Inflammatory macrophage (primary cell): ENCODE results near the gene SSTR5.

Experiments used
- DNase-seq, 2 donors: peaks; one replicate each; pipeline ENCODE4 v3.0.0-alpha.2; 2020 to 2022

SSTR5 gene

GRCh38 chr16:1040346-1040745 is 32.2 kb upstream of the SSTR5 start:
- DNase-seq = no peak

DNA sequence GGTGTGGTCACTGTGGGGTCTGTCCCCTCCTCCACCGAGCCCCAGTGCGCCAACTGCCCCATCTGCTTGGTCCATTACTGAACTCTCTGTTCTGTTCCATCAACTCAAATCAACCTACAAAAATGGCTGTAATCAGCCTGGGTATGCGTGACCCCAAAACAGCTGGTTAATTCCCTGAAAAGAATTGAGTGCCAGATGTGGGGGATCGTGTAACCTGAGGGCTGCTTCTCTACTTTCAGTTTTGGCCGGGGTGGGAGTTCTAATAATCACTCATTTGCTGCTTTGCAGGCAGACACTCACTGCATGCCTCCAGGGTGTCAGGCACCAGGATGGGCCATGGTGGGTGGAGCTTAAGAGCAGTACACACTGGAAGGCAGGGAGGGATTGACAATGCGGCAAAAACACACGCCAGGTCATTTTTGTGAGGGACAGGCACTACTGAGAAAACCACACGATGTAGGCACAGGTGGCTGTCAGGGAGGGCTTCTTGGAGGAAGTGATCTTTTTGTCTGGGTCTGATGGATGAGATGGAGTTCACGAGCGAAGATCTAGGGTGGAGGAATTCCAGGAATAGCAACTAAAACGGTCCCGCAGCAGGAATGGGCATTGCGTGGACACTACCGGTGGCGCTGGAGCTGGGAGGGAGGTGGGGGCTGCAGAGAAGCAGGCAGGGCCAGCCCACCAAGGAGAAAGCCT is 30.4 kb upstream of the SSTR5 start:
- no peak for DNase-seq

DNA sequence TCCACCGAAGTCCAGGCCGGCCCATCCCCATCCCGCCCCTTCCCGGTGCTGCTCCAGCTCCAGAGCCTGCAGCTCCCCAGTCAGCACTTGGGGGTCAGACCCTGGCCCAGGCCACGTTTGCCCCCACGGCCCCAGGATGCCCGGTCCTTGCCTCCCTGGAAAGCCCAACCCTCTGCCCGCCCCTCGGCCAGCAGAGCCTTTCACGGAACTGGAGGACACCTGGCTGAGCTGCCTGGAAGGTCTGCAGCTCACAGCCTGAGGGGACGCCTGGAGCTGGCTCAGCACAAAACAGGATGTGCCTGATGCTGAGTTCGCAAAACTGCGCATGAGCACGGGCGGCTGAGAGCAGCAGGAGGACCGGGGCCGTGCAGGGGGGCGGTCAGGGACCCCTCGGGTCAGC is 29.7 kb upstream of the SSTR5 start:
- DNase-seq = no peak

DNA sequence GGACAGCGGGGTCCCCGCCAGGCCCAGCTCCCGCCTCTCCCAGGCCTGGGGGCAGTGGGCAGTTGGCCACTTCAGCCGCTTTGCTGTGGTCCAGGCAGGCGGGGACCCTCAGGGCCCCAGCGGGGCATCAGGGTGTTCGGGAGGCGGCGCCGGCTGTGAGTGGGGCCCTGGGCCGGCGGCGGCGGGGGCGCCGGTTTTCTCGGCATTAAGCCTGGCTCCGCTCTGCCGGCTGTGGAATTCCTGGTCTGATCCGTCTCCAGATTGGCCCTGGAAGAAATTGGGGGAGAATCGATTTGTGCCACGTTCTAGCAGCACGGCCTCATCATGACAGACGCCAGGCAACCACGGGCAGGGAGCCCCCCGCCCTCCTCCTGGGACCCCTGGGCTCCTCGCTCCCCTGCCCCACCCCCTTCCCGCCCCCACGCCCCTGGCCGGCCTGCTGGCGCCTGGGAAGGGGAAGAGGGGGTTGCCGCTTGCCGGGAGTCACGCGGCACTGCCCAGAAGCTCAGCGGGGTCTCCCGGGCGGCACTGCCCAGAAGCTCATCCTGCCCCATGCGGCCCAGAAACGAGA is 28.6 kb upstream of the SSTR5 start:
- DNase-seq = no peak

- DNase-seq = no peak
These were observed 27.9 kb upstream of the SSTR5 start for GRCh38 chr16:1044460-1045309.

DNA sequence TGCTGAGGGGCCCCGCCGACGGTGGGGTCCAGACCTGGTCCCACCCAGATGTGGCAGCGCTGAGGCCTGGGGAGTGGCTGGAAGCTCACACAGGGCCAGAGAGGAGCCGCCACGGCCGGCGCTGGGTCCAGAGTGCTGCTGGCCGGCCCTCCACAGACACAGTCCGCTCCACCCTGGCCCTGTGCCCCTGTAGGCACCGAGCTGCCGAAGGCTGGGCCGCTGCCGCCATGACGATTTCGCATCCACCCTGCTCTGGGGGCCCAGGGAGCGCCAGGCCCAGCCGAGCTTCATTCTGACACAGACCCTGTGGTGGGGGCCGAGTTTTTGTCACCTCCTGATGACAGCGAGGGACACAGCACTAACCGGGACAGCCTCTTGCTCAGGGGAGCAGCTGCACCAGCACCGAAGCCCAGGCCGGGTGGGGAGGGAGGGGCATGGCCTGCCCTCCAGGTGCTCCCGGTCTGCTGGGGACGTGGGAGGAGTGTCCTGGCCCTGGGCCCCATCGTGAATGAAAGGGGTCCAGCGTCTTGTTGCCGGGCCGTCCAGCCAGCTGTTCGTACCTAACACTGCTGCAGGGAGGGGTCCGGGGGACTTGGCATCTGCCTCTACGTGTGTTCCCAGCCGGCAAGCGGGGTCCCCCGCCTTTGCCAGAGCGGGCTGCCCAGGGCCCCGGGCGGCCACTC is 27.1 kb upstream of the SSTR5 start:
- no peak for DNase-seq

DNA sequence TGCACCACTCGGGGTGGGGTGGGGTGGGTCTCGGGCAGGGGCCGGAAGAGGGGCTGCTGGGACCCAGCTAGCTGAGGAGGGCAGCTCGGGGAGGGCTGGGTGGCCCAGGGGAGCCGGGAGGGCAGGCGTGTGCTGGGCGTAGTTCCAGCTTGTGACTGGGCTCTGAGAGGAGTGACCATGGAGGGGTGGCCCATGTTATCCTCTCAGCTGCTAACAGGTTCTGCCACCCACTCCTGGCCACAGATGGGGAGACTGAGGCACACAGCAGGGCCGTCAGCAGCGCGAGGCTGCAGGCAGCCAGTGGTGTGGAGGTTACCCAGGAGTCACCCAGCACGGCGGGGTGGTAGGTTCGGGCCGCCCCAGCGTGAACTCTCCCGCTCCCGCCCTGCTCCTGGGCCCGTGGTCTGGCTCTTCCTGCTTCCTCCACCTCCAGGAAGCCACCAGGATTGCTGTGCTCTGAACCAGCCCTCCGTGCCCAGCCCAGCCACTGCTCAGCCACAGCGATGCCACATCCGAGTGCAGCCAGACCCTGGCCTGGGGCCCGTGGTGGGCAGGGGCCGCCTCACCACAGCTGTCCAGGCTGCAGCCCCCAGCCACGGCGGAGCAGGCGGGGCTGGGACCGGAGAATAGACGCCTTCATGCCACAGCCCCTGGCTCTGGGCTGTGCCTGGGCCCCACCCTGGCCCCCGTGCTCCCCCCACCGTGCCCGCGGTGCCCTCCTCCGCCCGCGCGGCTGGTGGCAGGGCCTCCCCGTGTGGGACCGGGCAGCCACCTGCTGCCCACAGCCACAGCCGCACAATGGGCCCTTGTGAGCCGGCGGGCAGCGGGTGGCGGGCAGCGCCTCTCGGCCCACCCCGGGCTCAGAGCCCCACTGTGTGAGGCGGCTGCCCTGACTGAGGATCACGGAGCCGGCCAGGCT is 26.3 kb upstream of the SSTR5 start:
- DNase-seq = no peak

DNA sequence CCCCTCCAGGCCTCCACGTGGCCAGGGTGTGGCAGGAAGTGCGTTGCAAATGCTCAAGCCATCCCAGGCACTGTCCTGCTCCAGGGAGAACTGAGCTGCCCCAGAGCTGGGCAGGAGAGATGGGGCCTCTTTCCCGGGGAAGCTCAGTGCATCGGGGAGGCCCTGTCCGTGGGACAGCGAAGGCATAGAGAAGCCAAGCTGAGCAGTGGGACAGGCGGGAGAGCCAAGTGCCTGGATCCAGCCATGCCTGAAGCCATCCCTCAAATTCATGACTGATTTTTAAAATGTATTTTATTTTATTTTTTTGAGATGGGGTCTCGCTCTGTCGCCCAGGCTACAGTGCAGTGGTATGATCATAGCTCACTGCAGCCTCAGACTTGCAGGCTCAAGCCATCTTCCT is 25.4 kb upstream of the SSTR5 start:
- no peak for DNase-seq

DNA sequence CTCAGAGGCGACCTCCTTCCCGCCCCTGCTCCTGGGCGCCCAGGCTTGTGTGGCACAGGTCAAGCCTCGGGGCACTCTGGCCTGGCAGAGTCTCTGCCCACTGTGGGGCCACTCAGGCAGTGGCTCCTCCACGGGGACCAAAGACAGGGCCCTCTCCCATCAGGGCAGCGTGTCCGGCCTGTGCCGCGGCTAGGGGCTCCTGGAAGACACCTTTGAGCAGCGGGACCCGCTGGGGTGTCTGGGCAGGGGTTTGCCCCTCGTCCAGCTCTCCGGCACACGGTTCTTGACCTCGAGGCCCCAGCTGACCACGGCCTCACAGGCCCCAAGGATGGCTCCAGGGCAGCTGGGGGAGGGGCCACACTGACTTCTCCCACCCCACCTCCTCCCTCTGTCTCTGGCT is 24.7 kb upstream of the SSTR5 start:
- DNase-seq = no peak

DNA sequence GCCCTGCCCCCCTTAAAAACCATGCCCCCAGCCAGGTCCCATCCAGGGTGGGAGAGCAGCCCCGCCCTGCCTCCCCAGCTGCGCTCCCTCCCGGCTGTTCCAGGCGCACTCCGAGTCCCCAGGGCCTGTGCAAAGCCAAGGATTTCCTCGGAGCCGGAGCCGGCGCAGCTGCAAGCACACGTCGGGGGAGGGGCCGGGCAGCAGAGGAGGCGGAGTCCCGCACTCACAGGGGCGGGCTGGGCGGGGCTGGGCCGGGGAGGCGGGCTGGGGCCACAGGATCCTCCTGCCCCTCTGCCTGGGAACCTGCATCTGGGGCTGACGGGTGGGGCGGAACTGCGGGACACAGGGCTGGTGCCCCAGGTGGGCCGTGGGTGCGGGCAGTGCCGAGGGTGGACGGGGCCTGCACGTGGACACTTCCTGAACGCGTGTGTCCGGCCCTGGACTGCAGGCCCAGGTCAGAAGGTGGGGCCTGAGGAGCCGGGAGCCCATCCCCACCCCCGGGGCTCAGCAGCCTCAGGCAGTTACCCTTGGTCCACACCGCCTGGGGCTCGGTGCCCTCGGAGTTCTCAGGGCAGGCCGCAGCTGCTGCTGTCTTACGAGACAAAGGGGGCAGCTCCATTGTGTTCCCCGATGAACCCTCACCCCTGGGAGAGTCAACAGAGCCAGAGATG is 24.0 kb upstream of the SSTR5 start:
- DNase-seq = no peak

GRCh38 chr16:1049113-1049975 is 23.2 kb upstream of the SSTR5 start:
- DNase-seq = no peak

- no peak for DNase-seq
These were observed 22.6 kb upstream of the SSTR5 start for GRCh38 chr16:1049976-1050247.

DNA sequence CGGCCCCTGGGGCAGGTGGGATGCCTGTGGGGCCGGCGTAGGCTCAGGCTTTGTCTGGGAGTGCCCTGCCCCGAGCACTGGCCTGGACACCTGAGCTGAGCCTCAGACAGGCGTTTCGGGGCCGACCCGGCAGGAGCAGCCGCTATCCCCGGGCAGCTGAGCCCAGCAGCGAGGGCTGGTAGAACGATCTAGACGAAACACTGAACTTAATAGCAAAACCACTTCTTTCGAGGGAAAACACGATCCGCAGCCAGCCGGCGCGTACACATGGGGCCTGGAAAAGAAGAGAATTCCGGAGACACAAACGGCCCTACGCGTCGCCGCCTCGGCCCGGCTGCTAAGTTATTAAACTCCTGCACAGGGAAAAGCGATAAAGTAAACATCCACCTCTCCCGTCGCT is 22.0 kb upstream of the SSTR5 start:
- DNase-seq = no peak

GRCh38 chr16:1050921-1051320 is 21.6 kb upstream of the SSTR5 start:
- no peak for DNase-seq

DNA sequence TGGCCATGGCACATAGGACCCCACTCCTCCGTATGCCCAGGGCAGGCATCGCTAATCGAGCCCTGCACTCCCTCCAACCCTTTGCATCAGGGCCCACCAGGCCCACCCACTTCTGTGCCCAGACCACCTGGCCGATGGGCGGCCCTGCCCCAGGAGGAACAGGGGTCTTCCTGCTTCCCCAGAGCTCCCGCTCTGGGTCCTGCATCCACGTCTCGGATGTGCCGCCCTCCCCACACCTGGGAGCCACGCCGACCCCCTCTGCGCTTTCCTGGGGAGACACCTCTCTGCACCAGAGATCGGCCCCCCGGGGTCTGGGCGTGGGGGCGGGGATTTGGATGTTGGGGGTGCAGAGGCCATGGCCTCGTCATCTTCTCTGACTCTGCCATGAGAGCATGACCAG is 21.1 kb upstream of the SSTR5 start:
- no peak for DNase-seq

- DNase-seq = no peak
These were observed 19.8 kb upstream of the SSTR5 start for GRCh38 chr16:1052721-1053120.

GRCh38 chr16:1053121-1053521 is 19.4 kb upstream of the SSTR5 start:
- DNase-seq = no peak

- no peak for DNase-seq
These were observed 18.7 kb upstream of the SSTR5 start for GRCh38 chr16:1053700-1054368.

- peak; percentile 31 to 50 for DNase-seq
These were observed 17.6 kb upstream of the SSTR5 start for GRCh38 chr16:1054660-1055556.
